ENCODE measurements around the gene RTN4RL1. TPM values are rescaled to one million over a fixed set of nuclear protein-coding genes. Genes with fewer than 3 reads are reported as not detected.

RTN4RL1 gene
- total RNA-seq, 1 experiment from 2014 or later = 0.22 TPM

GRCh38 chr17:1916963-1917715, 108.0 kb downstream of the RTN4RL1 start:
- Histone ChIP-seq H4K20me1 (ENCODE audit: control insufficient read depth, insufficient read depth, insufficient read length) (no peaks in the 10 kb centered on the region), H2AFZ (ENCODE audit: low read length) (no peak overlapping the region), H2BK120ac (ENCODE audit: low read depth, low read length, poor library complexity, severe bottlenecking) (no peak overlapping the region), H3K18ac (ENCODE audit: insufficient read length, low read depth, low read length) (no peak overlapping the region), H4K5ac (ENCODE audit: insufficient read length, low read depth, low read length) (no peak overlapping the region), H2BK12ac (ENCODE audit: insufficient read length, low read depth, low read length) (no peak overlapping the region), H2BK20ac (ENCODE audit: low read depth, low read length, poor library complexity, severe bottlenecking) (no peak overlapping the region), H3K9ac (ENCODE audit: extremely low read depth, insufficient read length, low read length) (no peak overlapping the region), H3T11ph (ENCODE audit: low read length) (no peak overlapping the region), H2BK15ac (ENCODE audit: low read depth, low read length) (no peak overlapping the region), H3K14ac (ENCODE audit: insufficient read depth, low read length) (no peak overlapping the region), H4K91ac (ENCODE audit: insufficient read length, low read depth, low read length) (no peak overlapping the region), H3K4ac (ENCODE audit: low read depth, low read length) (no peak overlapping the region), H3K79me1 (ENCODE audit: insufficient read depth, low read depth, low read length, poor library complexity, severe bottlenecking) (no peaks in the 10 kb centered on the region), H3K27ac (ENCODE audit: insufficient read length, low read depth, low read length) (no peak overlapping the region), H3K79me2 (ENCODE audit: insufficient read depth, low read length) (no peaks in the 10 kb centered on the region), H3K4me1 (ENCODE audit: insufficient read depth, low read length) (no peaks in the 10 kb centered on the region), H3K27me3 (ENCODE audit: insufficient read depth, low read length) (peaks cover 7% of the 10 kb centered on the region; the same call in 1 of the 2 replicates), H3K23ac (ENCODE audit: insufficient read length, low read depth, low read length) (no peak overlapping the region), H3K9me3 (ENCODE audit: control insufficient read depth, low read depth, low read length) (no peaks in the 10 kb centered on the region), H2AK5ac (ENCODE audit: insufficient read length, low read length) (no peak overlapping the region), H2BK5ac (ENCODE audit: insufficient read length, low read length) (no peak overlapping the region), H4K8ac (replicated peaks; ENCODE audit: insufficient read length, low read depth, low read length) (no peak overlapping the region), H3K56ac (ENCODE audit: insufficient read length, low read depth, low read length) (no peak overlapping the region), H3K4me2 (ENCODE audit: insufficient read depth, insufficient read length, low read length) (no peak overlapping the region), H3K23me2 (ENCODE audit: insufficient read length, low read depth, low read length, poor library complexity, severe bottlenecking) (no peaks in the 10 kb centered on the region)
- Mint-ChIP-seq H3K4me3 (no peak overlapping the region), H3K36me3 (ENCODE audit: insufficient read depth in 1 of 3, low read depth in 3 of 3) (no peaks in the 10 kb centered on the region), H3K9me3 (peaks cover 0 to 4% of the 10 kb centered on the region in 2 experiments; a peak in 1 of 5 replicates), H3K27ac (no peak overlapping the region), H3K27me3 (ENCODE audit: low read depth) (peaks cover 78% of the 10 kb centered on the region), H3K4me1 (peaks cover 4 to 25% of the 10 kb centered on the region in 2 experiments; a peak in 3 of 4 replicates)
- no peak for TF ChIP-seq CTCF (conservative IDR thresholded peaks at IDR 0.05)
- DNase-seq = no peak
- no CpG with 5 or more reads among the region's 29 CpGs for WGBS (ENCODE audit: extremely low coverage, insufficient read length, low lambda C conversion rate)

Data from H9 (cell line).